GM21723 (cell line): ENCODE data around the gene PARP4.
"Not testable (repeated sequence)": the region's sequence is repeated elsewhere in the genome, so short reads cannot be mapped to it uniquely, and the experiment has no call there.

Experiments used
- ATAC-seq: cut with Tn5 transposase; IDR thresholded peaks from one replicate; pipeline ENCODE4 v1.9.1; 2021; ENCODE audit warnings: mild to moderate bottlenecking, moderate library complexity; ENCODE audit not compliant: unreplicated experiment

Gene PARP4

GRCh38 chr13:24506283-24506682, 6.3 kb downstream of the PARP4 start:
- not testable (repeated sequence) for ATAC-seq

DNA sequence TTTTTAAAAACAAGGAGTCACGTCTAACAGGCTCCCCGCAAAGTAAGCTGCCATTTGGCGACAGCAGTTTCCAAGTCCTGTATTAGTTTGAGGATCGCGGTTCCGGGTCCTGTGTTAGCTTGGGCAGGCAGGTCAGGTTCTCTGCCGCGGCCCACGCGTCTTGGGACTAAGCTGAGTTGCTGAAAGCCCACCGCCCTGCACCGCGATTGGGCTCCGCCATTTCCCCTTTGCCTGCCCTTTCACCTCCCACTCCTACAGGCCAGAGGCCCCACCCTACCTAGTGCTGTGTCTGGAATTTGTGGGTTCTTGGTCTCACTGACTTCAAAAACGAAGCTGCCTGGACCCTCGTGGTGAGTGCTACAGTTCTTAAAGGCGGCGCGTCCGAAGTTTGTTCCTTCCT, 6.8 kb downstream of the PARP4 start:
- ATAC-seq, result no peak

GRCh38 chr13:24505256-24505655, 7.3 kb downstream of the PARP4 start:
- no peak for ATAC-seq

GRCh38 chr13:24503379-24503696, 9.2 kb downstream of the PARP4 start:
- no peak for ATAC-seq

DNA sequence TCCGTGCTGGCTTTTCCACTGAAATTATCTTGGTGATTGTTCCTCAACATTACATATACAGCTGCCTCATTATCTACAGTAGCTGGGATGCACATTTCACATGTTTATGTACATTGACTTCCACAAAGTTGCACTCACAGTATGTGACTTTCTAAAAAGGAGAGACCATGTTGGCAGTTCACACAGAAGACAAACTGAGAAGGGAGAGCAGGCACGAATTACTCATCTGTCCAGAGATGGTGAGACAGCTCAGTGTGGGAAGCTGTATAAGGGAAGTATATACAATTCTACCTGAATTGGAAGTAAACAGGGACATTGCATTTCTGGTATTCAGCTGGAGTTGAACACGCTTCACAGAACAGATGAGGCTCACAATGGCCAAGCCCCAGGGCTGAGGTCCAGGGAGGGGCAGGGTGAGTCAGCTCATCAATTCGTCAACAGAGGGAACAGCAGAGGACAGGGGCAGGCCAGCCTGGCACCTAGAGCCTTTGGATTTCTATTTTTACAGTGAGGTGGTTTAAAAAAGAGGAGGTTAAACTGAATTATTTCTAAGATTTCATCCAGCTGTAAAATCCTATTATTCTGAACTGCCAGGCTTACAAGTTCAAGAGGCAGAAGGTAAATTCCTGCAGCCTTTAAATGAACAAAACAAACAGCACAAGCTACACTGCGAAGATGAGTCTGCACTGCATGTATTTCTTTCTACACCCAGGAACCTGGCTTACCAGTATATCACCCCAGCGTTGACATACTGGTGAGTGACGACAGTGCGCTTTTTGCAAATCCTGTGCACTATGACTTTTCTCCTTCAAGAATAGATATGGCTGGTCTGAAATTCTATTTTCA, 9.8 kb downstream of the PARP4 start:
- ATAC-seq, result no peak

DNA sequence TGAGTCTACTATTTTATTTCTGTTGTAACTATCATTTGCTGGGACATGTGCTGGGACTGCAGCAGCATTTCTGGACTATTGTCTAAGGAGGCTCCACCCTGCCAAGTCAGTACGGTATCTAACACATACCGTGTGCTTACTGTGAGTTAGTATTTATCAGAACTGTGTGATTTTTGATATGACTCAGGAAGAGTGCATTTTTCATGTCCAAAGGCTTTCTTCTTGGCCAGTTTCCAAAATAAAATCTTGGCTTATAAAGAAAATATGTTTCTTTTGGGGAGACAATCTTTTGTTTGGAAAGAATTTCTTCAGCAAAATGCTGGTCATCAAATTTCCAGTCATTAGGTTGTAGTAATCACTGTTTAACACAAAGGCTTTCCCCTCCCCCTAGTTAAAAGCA, 11.6 kb downstream of the PARP4 start:
- ATAC-seq, result no peak

- ATAC-seq, result no peak
Observed at GRCh38 chr13:24497742-24498141, 14.8 kb downstream of the PARP4 start.

DNA sequence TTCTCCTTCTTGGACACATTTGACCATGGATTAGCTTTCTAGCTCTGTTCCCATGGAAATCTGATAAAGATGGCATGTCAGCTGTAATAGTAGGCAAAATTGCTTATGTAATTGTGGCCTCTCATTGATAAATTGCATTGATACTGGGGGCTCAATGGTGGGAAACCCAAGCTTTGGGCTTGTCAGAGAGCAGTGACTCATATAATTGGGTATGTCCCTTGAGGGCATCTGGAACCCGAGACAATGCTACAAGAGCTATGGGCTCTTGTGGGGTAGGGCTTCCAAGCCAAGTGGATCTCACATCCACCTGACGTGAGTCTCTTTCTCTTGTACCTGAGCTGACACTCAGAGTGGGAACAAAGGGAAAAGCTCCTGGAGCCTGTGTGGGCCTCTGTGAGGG, 16.3 kb downstream of the PARP4 start:
- not testable (repeated sequence) for ATAC-seq

DNA sequence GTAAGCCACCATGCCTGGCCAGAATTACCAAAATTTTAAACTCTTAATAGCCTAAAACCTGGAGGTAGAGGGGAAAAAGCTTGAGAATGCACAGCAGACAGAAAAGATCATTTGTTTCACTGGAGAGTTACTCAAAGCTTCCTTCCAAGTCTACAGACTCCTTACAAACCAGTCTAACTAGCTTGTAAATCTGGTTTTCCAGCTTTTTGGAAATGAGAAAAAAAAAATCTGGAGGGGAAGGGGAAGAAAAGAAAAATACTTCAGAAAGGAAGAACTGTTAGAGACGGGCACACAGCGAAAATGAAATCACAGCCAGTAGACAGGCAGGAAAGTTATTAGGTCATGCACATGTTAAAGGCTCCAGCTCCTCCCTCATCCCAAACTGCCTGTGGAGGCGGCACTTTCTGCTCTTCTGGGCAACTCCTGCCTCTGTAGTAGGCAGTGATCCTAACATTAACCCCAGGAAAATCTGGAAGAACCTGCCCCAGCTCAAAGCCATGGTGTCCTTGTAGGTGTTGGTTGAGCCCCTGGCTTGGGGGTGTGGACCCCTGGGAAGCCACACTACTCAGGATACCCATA, 17.3 kb downstream of the PARP4 start:
- no peak for ATAC-seq

DNA sequence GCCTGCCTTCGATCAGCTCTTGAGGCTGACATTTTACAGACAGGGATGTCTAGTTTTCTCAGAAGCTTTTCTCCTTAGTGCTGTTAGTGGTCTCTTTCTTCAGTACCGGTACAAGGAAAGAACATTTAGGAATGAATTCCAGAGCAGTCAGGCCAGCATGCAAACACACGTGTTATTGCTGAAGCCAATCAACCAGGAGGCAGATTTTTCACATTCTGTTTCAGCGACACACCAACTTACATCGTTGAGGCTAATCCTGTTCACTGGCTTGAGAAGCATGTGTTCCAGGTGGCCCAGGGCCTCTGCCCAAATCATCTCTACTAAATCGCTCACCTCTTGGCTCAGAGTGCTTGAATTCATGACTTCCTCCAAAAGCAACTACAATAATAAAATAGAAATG, 19.2 kb downstream of the PARP4 start:
- ATAC-seq, result no peak

DNA sequence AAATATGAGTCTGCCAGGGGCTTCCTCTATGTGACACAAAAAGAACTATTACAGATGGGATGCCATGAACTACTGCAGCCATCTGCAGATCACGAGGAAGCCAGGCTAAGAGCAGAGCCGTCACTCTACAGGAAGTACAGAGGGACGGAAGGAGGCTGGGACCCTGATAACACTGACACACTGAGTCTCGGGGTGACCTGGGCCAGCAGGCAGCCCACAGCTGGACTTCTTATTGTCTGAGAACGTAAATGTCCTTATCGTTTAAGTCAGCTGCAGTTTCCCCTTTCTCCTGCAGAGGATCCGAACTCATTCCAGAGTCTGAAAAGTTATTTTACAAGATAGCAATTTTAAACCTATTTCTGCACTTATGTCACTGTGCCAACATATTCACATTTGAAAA, 20.7 kb downstream of the PARP4 start:
- ATAC-seq, result no peak

DNA sequence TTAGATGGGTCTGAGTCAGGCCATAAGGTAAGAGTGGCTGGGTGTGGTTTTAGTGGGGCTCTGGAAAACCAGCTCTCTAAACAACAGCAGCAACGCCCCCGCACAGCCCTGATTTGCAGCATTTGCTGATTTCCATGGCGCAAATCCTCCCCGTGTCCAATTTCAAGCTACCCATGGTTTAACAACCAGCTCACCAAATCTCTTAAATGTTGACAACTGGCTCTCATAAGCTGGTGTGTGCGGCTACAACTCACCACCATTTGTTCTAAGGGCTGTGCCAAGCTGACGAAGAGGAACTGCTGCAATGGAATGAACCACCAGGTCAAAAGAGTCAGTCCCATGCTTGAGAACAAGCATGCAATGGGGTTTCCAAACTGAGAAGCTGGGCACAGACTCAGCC, 22.9 kb downstream of the PARP4 start:
- no peak for ATAC-seq

DNA sequence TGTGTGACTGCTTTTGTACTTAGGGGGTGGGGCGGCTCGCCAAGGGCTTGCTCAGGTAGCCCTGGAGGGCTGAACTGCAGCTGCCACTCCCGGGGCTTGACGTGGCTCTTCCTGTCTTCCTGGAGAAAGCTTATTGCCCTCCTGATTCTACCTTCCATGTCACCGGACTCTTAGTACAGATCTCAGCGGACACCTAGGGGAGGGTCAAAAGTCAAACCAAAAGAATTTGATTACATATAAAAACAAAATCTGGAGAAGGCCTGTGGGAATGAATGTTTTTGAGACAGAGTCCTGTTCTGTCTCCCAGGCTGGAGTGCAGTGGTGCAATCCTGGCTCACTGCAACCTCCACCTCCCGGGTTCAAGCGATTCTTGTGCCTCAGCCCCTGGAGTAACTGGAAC, 24.5 kb downstream of the PARP4 start:
- ATAC-seq, result not testable (repeated sequence)

DNA sequence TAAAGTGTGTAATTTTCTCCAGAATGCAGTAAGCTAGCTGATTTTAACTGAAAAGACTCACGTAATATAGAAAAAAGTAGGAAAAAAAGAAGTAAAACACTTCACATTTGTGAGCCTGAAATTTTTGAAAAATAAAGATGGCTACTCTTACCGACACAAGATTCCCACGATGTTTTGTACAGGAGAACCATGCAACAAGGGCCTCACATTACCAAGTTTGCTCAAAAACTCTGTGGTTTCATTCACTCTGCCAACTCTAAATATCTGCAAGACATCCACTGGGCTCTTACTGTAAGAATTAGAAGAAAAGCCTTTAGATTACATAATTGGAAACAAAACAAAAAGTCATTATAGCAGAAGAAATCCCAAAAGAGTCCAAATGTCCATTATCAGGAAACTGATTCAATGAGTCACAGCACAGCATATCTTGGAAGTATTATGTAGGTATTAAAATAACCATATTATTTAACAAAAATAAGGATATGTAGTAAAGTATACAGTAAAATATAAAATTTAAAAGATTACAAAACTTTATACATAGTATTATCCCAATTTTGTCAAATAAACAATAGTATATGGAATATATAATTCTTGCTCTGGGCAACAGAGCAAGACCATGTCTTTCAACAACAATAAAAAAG, 26.4 kb downstream of the PARP4 start:
- ATAC-seq, result not testable (repeated sequence)

- no peak for ATAC-seq
Observed at GRCh38 chr13:24473686-24474085, 38.9 kb downstream of the PARP4 start.

DNA sequence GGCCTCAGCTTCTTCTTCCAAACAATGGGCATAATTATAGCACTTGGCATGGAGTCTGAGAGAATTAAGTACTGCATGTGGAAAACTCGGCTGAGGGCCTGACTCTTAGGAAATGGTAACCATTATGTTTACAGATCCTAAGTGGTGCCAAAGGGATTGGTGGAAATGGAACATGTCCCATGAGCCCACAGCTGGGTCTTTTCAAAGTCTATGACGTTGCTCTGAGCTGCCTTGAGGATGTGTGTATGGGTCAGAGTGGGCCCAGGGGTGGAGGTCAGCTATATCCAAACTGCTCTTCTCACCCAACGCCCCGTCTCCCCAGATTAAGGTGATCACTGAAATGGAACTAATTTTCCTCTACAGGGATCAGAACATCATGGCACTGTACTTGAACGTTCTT, 40.4 kb downstream of the PARP4 start:
- ATAC-seq, result not testable (repeated sequence)

- ATAC-seq, result no peak
Observed at GRCh38 chr13:24463078-24463477, 49.5 kb downstream of the PARP4 start.

GRCh38 chr13:24460256-24460655, 52.3 kb downstream of the PARP4 start:
- no peak for ATAC-seq

- ATAC-seq, result no peak
Observed at GRCh38 chr13:24459726-24460125, 52.9 kb downstream of the PARP4 start.

DNA sequence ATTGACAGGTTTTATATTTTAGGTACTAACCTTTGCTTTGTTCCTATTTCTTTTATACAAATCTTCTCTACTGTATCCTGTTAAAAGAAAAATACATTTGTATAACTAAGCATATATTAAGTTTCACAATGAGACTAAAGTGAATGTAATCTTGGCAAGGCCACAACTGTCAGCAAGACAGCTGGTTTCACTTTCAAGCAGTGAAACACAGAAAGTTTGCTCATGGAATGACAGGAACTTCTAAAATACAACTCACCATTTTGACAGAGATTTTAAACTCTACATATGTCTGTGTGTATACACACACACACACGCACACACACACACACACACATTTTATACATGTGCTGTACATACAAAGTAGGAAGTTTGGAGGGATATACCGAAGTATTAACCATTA, 53.3 kb downstream of the PARP4 start:
- peak; percentile 72 for ATAC-seq

DNA sequence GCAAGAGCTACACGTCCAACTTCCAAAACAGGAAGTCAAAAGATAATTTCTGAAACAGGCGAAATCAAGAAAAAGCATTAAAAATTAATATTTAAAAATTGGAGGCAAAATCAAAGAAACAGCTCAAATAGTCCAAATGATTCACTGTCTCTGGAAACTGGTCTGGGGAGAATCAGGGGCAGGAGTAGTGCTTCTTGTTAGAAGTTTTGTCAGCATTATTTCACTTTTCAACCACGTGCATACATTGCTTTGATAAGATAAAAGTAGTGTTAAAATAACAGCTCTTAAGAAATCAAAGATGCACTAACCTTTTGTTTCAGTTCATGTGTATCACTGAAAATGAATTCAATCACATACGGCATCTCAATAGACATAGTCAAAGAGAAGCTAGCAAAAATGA, 53.8 kb downstream of the PARP4 start:
- no peak for ATAC-seq

GRCh38 chr13:24456396-24456795, 56.2 kb downstream of the PARP4 start:
- ATAC-seq, result no peak
